HepG2 (cell line): ENCODE data around the gene ZMYND19. TPM values are rescaled to one million over a fixed set of nuclear protein-coding genes. Genes with fewer than 3 reads are reported as not detected.

Experiments
- AHR ChIP-seq: IDR thresholded peaks from 2 replicates; pipeline ENCODE4 v1.6.1; 2018; ENCODE audit warnings: missing genetic modification reagents, missing compliant biosample characterization
- ARID5B ChIP-seq: IDR thresholded peaks from 2 replicates; pipeline ENCODE4 v1.4.0; 2020; ENCODE audit warnings: mild to moderate bottlenecking, missing genetic modification reagents
- GABPA ChIP-seq, 2 experiments: IDR thresholded peaks; 2 replicates each; pipeline ENCODE4 v1.6.1; 2011 to 2016; ENCODE audit warnings: low read depth in 2 of 2, low read length in 1 of 2, missing biosample characterization in 1 of 2, missing genetic modification characterization in 1 of 2
- HIVEP1 ChIP-seq: sonication (generic); formaldehyde crosslinking; IDR thresholded peaks from 2 replicates; pipeline ENCODE4 v1.4.0; 2020; ENCODE audit warnings: mild to moderate bottlenecking, missing genetic modification reagents
- PTBP1 ChIP-seq: fragments of 200-400 bp; formaldehyde crosslinking; IDR thresholded peaks from 2 replicates; pipeline ENCODE4 v1.6.1; 2018; ENCODE audit warnings: low read length, low read depth; ENCODE audit not compliant: poor library complexity, severe bottlenecking
- TBP ChIP-seq: sonication (generic); formaldehyde crosslinking; IDR thresholded peaks from 2 replicates; pipeline ENCODE4 v1.5.0; 2020; ENCODE audit warnings: missing genetic modification reagents
- ZFX ChIP-seq: sonication (generic); formaldehyde crosslinking; IDR thresholded peaks from 2 replicates; pipeline ENCODE4 v1.4.0; 2020; ENCODE audit warnings: mild to moderate bottlenecking, low read depth, missing genetic modification reagents, moderate library complexity
- ZNF331 ChIP-seq: sonication (generic); formaldehyde crosslinking; IDR thresholded peaks from 2 replicates; pipeline ENCODE4 v1.4.0; 2020; ENCODE audit warnings: missing genetic modification reagents
- polyA plus RNA-seq, 8 experiments: library from polyadenylated mRNA; depleted of rRNA in 3 of 8; stranded (reverse) in 7 of 8; unstranded in 1 of 8; fragments of >200 nt; fragmentation: Illumina TruSeq in 4 of 8; extraction: Trizol in 4 of 8; gene quantifications; 2 replicates each; pipeline versions ENCODE4 v1.2.1 to v1.2.3, GENCODE V29; 2011 to 2016; ENCODE audit warnings: low read depth in 4 of 8, missing spikeins in 1 of 8, mixed read lengths in 1 of 8; ENCODE audit not compliant: insufficient read depth in 1 of 8
- total RNA-seq, 5 experiments: library from RNA; depleted of rRNA; stranded (reverse); fragments of >200 nt; fragmentation: Illumina TruSeq; extraction: Trizol; gene quantifications; 2 replicates each; pipeline ENCODE4 v1.2.3, GENCODE V29; 2016; ENCODE audit warnings: low read depth in 1 of 5
- TF ChIP-seq, protein P1 (sequence below): sonication (generic); formaldehyde crosslinking; IDR thresholded peaks from 2 replicates; pipeline ENCODE4 v1.5.0; 2020; ENCODE audit warnings: missing genetic modification reagents, mild to moderate bottlenecking, borderline replicate concordance
- TF ChIP-seq, protein P2 (sequence below): sonication (generic); formaldehyde crosslinking; IDR thresholded peaks from 2 replicates; pipeline ENCODE4 v1.4.0; 2020; ENCODE audit warnings: missing genetic modification reagents, mild to moderate bottlenecking, borderline replicate concordance
- TF ChIP-seq, protein P3 (sequence below): sonication (generic); formaldehyde crosslinking; IDR thresholded peaks from 2 replicates; pipeline ENCODE4 v1.5.0; 2020; ENCODE audit warnings: mild to moderate bottlenecking, missing genetic modification reagents, moderate library complexity
- TF ChIP-seq, protein P4 (sequence below): sonication (generic); formaldehyde crosslinking; IDR thresholded peaks from 2 replicates; pipeline ENCODE4 v1.4.0; 2020; ENCODE audit warnings: missing genetic modification reagents, borderline replicate concordance

Gene ZMYND19
- total and polyA plus RNA-seq, 2 of the 13 experiments (the other 11 are each of a cell fraction or from before 2014, with no cell fraction given): 21.3 to 38.7 TPM

GRCh38 chr9:137551264-137552021, 38.9 kb downstream of the ZMYND19 start, which contains the start of gene MRPL41 (continued):
- TF ChIP-seq, protein P1, sequence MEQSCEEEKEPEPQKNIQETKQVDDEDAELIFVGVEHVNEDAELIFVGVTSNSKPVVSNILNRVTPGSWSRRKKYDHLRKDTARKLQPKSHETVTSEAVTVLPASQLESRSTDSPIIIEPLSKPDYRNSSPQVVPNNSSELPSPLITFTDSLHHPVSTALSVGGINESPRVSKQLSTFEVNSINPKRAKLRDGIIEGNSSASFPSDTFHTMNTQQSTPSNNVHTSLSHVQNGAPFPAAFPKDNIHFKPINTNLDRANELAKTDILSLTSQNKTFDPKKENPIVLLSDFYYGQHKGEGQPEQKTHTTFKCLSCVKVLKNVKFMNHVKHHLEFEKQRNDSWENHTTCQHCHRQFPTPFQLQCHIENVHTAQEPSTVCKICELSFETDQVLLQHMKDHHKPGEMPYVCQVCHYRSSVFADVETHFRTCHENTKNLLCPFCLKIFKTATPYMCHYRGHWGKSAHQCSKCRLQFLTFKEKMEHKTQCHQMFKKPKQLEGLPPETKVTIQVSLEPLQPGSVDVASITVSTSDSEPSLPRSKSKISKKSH (CRISPR knock-in tag): no peak
- no peak for TF ChIP-seq AHR
- TF ChIP-seq ARID5B (CRISPR knock-in tag): peak; percentile 34; the same call in 1 of the 2 replicates
- no peak for TF ChIP-seq HIVEP1
- TF ChIP-seq PTBP1: no peak
- peak; percentile 83 for TF ChIP-seq ZFX (CRISPR knock-in tag)
- TF ChIP-seq, protein P2, sequence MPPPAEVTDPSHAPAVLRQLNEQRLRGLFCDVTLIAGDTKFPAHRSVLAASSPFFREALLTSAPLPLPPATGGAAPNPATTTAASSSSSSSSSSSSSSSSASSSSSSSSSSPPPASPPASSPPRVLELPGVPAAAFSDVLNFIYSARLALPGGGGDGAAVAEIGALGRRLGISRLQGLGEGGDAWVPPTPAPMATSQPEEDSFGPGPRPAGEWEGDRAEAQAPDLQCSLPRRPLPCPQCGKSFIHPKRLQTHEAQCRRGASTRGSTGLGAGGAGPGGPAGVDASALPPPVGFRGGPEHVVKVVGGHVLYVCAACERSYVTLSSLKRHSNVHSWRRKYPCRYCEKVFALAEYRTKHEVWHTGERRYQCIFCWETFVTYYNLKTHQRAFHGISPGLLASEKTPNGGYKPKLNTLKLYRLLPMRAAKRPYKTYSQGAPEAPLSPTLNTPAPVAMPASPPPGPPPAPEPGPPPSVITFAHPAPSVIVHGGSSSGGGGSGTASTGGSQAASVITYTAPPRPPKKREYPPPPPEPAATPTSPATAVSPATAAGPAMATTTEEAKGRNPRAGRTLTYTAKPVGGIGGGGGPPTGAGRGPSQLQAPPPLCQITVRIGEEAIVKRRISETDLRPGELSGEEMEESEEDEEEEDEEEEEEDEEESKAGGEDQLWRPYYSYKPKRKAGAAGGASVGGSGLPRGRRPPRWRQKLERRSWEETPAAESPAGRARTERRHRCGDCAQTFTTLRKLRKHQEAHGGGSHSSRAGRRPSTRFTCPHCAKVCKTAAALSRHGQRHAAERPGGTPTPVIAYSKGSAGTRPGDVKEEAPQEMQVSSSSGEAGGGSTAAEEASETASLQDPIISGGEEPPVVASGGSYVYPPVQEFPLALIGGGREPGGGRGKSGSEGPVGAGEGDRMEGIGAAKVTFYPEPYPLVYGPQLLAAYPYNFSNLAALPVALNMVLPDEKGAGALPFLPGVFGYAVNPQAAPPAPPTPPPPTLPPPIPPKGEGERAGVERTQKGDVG (CRISPR knock-in tag): no peak
- TF ChIP-seq, protein P3, sequence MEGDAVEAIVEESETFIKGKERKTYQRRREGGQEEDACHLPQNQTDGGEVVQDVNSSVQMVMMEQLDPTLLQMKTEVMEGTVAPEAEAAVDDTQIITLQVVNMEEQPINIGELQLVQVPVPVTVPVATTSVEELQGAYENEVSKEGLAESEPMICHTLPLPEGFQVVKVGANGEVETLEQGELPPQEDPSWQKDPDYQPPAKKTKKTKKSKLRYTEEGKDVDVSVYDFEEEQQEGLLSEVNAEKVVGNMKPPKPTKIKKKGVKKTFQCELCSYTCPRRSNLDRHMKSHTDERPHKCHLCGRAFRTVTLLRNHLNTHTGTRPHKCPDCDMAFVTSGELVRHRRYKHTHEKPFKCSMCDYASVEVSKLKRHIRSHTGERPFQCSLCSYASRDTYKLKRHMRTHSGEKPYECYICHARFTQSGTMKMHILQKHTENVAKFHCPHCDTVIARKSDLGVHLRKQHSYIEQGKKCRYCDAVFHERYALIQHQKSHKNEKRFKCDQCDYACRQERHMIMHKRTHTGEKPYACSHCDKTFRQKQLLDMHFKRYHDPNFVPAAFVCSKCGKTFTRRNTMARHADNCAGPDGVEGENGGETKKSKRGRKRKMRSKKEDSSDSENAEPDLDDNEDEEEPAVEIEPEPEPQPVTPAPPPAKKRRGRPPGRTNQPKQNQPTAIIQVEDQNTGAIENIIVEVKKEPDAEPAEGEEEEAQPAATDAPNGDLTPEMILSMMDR (CRISPR knock-in tag): peak; percentile 82
- TF ChIP-seq TBP (CRISPR knock-in tag): no peak
- no peak for TF ChIP-seq GABPA (IDR thresholded peaks at IDR 0.05; ENCODE audit: low read depth, low read length)
- TF ChIP-seq GABPA (CRISPR knock-in tag; IDR thresholded peaks at IDR 0.05; ENCODE audit: low read depth): peak; percentile 28; the same call in 1 of the 2 replicates
- TF ChIP-seq ZNF331: 0 out of 2 replicates have a peak, but pooled peaks have one; percentile 9
- TF ChIP-seq, protein P4, sequence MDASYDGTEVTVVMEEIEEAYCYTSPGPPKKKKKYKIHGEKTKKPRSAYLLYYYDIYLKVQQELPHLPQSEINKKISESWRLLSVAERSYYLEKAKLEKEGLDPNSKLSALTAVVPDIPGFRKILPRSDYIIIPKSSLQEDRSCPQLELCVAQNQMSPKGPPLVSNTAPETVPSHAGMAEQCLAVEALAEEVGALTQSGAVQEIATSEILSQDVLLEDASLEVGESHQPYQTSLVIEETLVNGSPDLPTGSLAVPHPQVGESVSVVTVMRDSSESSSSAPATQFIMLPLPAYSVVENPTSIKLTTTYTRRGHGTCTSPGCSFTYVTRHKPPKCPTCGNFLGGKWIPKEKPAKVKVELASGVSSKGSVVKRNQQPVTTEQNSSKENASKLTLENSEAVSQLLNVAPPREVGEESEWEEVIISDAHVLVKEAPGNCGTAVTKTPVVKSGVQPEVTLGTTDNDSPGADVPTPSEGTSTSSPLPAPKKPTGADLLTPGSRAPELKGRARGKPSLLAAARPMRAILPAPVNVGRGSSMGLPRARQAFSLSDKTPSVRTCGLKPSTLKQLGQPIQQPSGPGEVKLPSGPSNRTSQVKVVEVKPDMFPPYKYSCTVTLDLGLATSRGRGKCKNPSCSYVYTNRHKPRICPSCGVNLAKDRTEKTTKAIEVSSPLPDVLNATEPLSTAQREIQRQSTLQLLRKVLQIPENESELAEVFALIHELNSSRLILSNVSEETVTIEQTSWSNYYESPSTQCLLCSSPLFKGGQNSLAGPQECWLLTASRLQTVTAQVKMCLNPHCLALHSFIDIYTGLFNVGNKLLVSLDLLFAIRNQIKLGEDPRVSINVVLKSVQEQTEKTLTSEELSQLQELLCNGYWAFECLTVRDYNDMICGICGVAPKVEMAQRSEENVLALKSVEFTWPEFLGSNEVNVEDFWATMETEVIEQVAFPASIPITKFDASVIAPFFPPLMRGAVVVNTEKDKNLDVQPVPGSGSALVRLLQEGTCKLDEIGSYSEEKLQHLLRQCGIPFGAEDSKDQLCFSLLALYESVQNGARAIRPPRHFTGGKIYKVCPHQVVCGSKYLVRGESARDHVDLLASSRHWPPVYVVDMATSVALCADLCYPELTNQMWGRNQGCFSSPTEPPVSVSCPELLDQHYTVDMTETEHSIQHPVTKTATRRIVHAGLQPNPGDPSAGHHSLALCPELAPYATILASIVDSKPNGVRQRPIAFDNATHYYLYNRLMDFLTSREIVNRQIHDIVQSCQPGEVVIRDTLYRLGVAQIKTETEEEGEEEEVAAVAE (CRISPR knock-in tag): peak; percentile 99
